HepG2 (cell line): ENCODE data around the gene CAPZA2. TPM values are rescaled to one million over a fixed set of nuclear protein-coding genes. Genes with fewer than 3 reads are reported as not detected.

Source experiments
- CBX1 ChIP-seq: IDR thresholded peaks from one replicate; pipeline ENCODE4 v1.6.1; 2016; ENCODE audit warnings: antibody characterized with exemption, low read depth
- GABPB1 ChIP-seq: IDR thresholded peaks from 2 replicates; pipeline ENCODE4 v1.6.1; 2016; ENCODE audit warnings: mild to moderate bottlenecking, missing genetic modification reagents, moderate library complexity, missing compliant biosample characterization
- HES4 ChIP-seq: sonication (generic); formaldehyde crosslinking; IDR thresholded peaks from 2 replicates; pipeline ENCODE4 v1.9.0; 2021; ENCODE audit warnings: mild to moderate bottlenecking, missing genetic modification reagents, borderline replicate concordance
- MBD4 ChIP-seq: IDR thresholded peaks from 2 replicates; pipeline ENCODE4 v1.6.1; 2012; ENCODE audit warnings: low read length, inconsistent platforms, borderline replicate concordance
- NFIC ChIP-seq: IDR thresholded peaks from 2 replicates; pipeline ENCODE4 v1.6.1; 2012; ENCODE audit warnings: mild to moderate bottlenecking, low read length, inconsistent platforms
- PAF1 ChIP-seq: IDR thresholded peaks from 2 replicates; pipeline ENCODE4 v1.6.1; 2016; ENCODE audit warnings: missing genetic modification reagents, missing compliant biosample characterization
- RARA ChIP-seq: IDR thresholded peaks from 2 replicates; pipeline ENCODE4 v1.6.1; 2016; ENCODE audit warnings: missing genetic modification reagents, missing compliant biosample characterization
- RXRB ChIP-seq: IDR thresholded peaks from 2 replicates; pipeline ENCODE4 v1.6.1; 2016; ENCODE audit warnings: borderline replicate concordance, missing genetic modification reagents, missing compliant biosample characterization
- SMYD3 ChIP-seq: sonication (generic); formaldehyde crosslinking; IDR thresholded peaks from 2 replicates; pipeline ENCODE4 v1.8.1; 2023; ENCODE audit warnings: mild to moderate bottlenecking, missing genetic modification reagents
- TBP ChIP-seq: sonication (generic); formaldehyde crosslinking; IDR thresholded peaks from 2 replicates; pipeline ENCODE4 v1.5.0; 2020; ENCODE audit warnings: missing genetic modification reagents
- TGIF2 ChIP-seq: IDR thresholded peaks from 2 replicates; pipeline ENCODE4 v1.6.1; 2016; ENCODE audit warnings: control low read depth, missing compliant biosample characterization
- ZFY ChIP-seq: sonication (generic); formaldehyde crosslinking; IDR thresholded peaks from 2 replicates; pipeline ENCODE4 v1.4.0; 2020; ENCODE audit warnings: missing genetic modification reagents
- ZFYVE20 ChIP-seq: sonication (generic); formaldehyde crosslinking; IDR thresholded peaks from 2 replicates; pipeline ENCODE4 v1.8.0; 2023; ENCODE audit warnings: low read depth, mild to moderate bottlenecking, moderate library complexity, missing genetic modification reagents, borderline replicate concordance
- ZNF138 ChIP-seq: sonication (generic); formaldehyde crosslinking; IDR thresholded peaks from 2 replicates; pipeline ENCODE4 v1.5.0; 2020; ENCODE audit warnings: mild to moderate bottlenecking, low read depth, missing genetic modification reagents
- ZNF329 ChIP-seq: sonication (generic); formaldehyde crosslinking; IDR thresholded peaks from 2 replicates; pipeline ENCODE4 v1.9.0; 2021; ENCODE audit warnings: low read depth, mild to moderate bottlenecking, missing genetic modification reagents
- ZNF772 ChIP-seq: sonication (generic); formaldehyde crosslinking; IDR thresholded peaks from 2 replicates; pipeline ENCODE4 v1.5.0; 2020; ENCODE audit warnings: mild to moderate bottlenecking, missing genetic modification reagents
- ZNF83 ChIP-seq: sonication (generic); formaldehyde crosslinking; IDR thresholded peaks from 2 replicates; pipeline ENCODE4 v1.4.0; 2020; ENCODE audit warnings: missing genetic modification reagents, mild to moderate bottlenecking, borderline replicate concordance
- ZZZ3 ChIP-seq: sonication (generic); formaldehyde crosslinking; IDR thresholded peaks from 2 replicates; pipeline ENCODE4 v1.4.0; 2020; ENCODE audit warnings: missing genetic modification reagents, mild to moderate bottlenecking, borderline replicate concordance
- polyA plus RNA-seq, 8 experiments: library from polyadenylated mRNA; depleted of rRNA in 3 of 8; stranded (reverse) in 7 of 8; unstranded in 1 of 8; fragments of >200 nt; fragmentation: Illumina TruSeq in 4 of 8; extraction: Trizol in 4 of 8; gene quantifications; 2 replicates each; pipeline versions ENCODE4 v1.2.1 to v1.2.3, GENCODE V29; 2011 to 2016; ENCODE audit warnings: low read depth in 4 of 8, missing spikeins in 1 of 8, mixed read lengths in 1 of 8; ENCODE audit not compliant: insufficient read depth in 1 of 8
- total RNA-seq, 5 experiments: library from RNA; depleted of rRNA; stranded (reverse); fragments of >200 nt; fragmentation: Illumina TruSeq; extraction: Trizol; gene quantifications; 2 replicates each; pipeline ENCODE4 v1.2.3, GENCODE V29; 2016; ENCODE audit warnings: low read depth in 1 of 5
- TF ChIP-seq, protein P1 (sequence below): sonication (generic); formaldehyde crosslinking; IDR thresholded peaks from 2 replicates; pipeline ENCODE4 v1.8.0; 2022; ENCODE audit warnings: missing genetic modification reagents, mild to moderate bottlenecking, inconsistent platforms, borderline replicate concordance
- TF ChIP-seq, protein P2 (sequence below): sonication (generic); formaldehyde crosslinking; IDR thresholded peaks from 2 replicates; pipeline ENCODE4 v1.4.0; 2020; ENCODE audit warnings: mild to moderate bottlenecking, missing genetic modification reagents
- TF ChIP-seq, protein P3 (sequence below): IDR thresholded peaks from 2 replicates; pipeline ENCODE4 v1.6.1; 2016; ENCODE audit warnings: mild to moderate bottlenecking
- TF ChIP-seq, protein P4 (sequence below): sonication (generic); formaldehyde crosslinking; IDR thresholded peaks from 2 replicates; pipeline ENCODE4 v1.5.0; 2020; ENCODE audit warnings: mild to moderate bottlenecking, missing genetic modification reagents
- TF ChIP-seq, protein P5 (sequence below): sonication (generic); formaldehyde crosslinking; IDR thresholded peaks from 2 replicates; pipeline ENCODE4 v1.8.1; 2023; ENCODE audit warnings: mild to moderate bottlenecking, missing genetic modification reagents, borderline replicate concordance
- TF ChIP-seq, protein P6 (sequence below): IDR thresholded peaks from 2 replicates; pipeline ENCODE4 v1.6.1; 2016; ENCODE audit warnings: missing genetic modification reagents, missing compliant biosample characterization

Gene CAPZA2
- total and polyA plus RNA-seq, 2 of the 13 experiments (the other 11 are each of a cell fraction or from before 2014, with no cell fraction given) = 38.4 to 199 TPM

DNA sequence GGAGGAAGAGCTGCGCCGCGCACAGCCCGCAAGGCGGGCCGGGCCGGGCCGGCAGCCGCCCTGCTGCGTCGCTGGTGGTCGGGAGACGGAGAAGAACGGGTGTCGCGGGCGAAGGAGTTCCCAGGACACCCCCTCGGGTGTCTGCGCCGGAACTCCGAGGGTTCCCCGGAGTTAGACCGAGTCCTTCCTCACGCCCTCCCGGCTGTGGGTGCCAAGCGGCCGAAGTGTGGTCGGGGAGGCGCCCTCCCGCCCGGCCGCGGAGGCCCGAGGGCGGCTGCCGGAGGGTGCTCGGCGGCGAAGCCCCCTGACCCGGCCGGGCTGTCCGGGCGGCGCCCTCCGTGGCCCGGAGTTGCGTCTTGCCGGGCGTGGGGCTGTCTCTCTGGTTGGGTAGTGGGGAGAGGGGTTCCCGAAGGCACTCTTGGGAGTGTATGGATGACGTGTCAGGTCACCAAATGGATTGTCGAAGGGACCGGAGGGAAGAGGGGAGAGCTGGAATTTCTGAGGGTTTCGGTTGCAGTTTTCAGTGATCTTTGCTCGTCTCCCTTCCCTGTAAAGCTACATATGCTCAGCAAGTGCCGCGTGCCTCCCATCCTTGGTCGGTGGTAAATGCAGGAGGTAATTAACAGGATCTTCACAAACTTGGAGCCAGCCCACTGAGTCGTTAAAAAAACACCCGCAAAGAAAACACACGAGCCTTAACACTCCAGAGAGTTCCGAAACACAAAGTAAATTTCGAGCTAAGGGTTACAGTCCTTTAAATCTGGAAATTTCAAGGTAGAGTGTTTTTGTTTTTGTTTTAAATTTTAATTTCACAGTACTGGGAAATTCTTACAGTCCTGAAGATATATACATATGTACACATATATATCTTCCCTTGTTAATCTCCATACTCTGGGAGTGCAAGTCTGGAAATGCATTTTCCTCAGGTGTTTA, 91.8 kb downstream of the CAPZA2 start (continued):
- TF ChIP-seq TGIF2 (no peak), ZFYVE20 (no peak), ZFY (CRISPR knock-in tag) (peak; percentile 77), TBP (CRISPR knock-in tag) (no peak), GABPB1 (peak; percentile 60; the same call in 1 of the 2 replicates), PAF1 (no peak), HES4 (CRISPR knock-in tag) (no peak), CBX1 (no peak), ZNF83 (CRISPR knock-in tag) (no peak), MBD4 (no peak), ZNF329 (no peak), ZZZ3 (CRISPR knock-in tag) (no peak), NFIC (no peak), ZNF772 (no peak), ZNF138 (CRISPR knock-in tag) (no peak), SMYD3 (CRISPR knock-in tag) (no peak), RXRB (no peak), RARA (CRISPR knock-in tag) (no peak)
- TF ChIP-seq, protein P1, sequence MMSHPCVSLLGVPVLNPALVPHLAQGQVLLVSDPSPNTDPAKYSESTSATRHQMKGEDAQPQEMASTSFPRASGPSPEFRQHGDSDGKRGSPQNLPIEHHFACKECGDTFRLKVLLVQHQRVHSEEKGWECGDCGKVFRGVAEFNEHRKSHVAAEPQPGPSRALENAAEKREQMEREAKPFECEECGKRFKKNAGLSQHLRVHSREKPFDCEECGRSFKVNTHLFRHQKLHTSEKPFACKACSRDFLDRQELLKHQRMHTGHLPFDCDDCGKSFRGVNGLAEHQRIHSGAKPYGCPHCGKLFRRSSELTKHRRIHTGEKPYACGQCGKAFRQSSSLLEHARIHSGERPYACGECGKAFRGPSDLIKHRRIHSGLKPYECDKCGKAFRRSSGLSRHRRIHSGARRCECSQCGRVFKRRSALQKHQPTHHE (CRISPR knock-in tag) = no peak
- TF ChIP-seq, protein P2, sequence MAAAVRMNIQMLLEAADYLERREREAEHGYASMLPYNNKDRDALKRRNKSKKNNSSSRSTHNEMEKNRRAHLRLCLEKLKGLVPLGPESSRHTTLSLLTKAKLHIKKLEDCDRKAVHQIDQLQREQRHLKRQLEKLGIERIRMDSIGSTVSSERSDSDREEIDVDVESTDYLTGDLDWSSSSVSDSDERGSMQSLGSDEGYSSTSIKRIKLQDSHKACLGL = no peak; the same call in 1 of the 2 replicates
- TF ChIP-seq, protein P3, sequence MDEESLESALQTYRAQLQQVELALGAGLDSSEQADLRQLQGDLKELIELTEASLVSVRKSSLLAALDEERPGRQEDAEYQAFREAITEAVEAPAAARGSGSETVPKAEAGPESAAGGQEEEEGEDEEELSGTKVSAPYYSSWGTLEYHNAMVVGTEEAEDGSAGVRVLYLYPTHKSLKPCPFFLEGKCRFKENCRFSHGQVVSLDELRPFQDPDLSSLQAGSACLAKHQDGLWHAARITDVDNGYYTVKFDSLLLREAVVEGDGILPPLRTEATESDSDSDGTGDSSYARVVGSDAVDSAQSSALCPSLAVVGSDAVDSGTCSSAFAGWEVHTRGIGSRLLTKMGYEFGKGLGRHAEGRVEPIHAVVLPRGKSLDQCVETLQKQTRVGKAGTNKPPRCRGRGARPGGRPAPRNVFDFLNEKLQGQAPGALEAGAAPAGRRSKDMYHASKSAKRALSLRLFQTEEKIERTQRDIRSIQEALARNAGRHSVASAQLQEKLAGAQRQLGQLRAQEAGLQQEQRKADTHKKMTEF (CRISPR knock-in tag) = no peak
- TF ChIP-seq, protein P4, sequence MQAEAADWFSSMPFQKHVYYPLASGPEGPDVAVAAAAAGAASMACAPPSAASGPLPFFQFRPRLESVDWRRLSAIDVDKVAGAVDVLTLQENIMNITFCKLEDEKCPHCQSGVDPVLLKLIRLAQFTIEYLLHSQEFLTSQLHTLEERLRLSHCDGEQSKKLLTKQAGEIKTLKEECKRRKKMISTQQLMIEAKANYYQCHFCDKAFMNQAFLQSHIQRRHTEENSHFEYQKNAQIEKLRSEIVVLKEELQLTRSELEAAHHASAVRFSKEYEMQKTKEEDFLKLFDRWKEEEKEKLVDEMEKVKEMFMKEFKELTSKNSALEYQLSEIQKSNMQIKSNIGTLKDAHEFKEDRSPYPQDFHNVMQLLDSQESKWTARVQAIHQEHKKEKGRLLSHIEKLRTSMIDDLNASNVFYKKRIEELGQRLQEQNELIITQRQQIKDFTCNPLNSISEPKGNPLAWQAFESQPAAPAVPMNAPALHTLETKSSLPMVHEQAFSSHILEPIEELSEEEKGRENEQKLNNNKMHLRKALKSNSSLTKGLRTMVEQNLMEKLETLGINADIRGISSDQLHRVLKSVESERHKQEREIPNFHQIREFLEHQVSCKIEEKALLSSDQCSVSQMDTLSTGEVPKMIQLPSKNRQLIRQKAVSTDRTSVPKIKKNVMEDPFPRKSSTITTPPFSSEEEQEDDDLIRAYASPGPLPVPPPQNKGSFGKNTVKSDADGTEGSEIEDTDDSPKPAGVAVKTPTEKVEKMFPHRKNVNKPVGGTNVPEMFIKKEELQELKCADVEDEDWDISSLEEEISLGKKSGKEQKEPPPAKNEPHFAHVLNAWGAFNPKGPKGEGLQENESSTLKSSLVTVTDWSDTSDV (CRISPR knock-in tag) = no peak
- TF ChIP-seq, protein P5, sequence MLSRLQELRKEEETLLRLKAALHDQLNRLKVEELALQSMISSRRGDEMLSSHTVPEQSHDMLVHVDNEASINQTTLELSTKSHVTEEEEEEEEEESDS = no peak
- TF ChIP-seq, protein P6, sequence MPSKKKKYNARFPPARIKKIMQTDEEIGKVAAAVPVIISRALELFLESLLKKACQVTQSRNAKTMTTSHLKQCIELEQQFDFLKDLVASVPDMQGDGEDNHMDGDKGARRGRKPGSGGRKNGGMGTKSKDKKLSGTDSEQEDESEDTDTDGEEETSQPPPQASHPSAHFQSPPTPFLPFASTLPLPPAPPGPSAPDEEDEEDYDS (CRISPR knock-in tag) = peak; percentile 26; the same call in 1 of the 2 replicates
